NCI-H2227 (cell line): ENCODE results near the gene CHRND.
"Not testable (repeated sequence)": the region's sequence is repeated elsewhere in the genome, so short reads cannot be mapped to it uniquely, and the experiment has no call there.

Experiments
- DNase-seq: peaks from one replicate; lab custom pipeline; 2025; ENCODE audit not compliant: unreplicated experiment; lab: John Stamatoyannopoulos, UW

CHRND gene

DNA sequence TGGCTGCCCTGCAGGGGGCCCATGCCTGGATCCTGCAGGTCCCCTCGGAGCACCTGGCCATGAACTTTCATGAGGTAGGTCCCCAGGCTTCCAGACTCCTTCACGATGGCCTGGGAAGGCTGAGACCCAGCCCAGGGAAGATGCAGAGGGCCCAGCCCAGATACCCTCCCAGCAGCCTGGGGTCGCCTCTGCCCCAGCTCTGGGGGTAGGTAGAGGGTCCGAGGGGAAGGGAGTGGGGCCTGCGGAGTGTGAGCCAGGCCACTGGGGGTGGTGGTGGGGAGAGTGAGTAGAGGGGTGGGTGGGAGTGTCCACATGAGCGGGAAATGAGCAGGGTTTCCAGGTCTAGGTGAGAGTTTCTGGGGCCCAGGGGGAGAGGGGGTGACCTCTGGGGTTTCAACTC is 1.2 kb upstream of the CHRND start:
- no peak for DNase-seq

DNA sequence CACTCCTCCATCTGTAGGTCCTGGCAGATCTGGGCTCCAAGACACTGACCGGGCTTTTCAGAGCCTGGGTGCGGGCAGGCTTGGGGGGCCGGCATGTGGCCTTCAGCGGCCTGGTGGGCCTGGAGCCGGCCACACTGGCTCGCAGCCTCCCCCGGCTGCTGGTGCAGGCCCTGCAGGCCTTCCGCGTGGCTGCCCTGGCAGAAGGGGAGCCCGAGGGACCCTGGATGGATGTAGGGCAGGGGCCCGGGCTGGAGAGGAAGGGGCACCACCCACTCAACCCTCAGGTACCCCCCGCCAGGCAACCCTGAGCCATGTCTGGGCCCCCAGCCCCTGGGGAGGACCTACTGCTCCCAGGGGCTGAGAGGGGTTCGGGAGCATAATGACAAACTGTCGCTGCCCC is 761 bp upstream of the CHRND start:
- no peak for DNase-seq

- no peak for DNase-seq
Measured at GRCh38 chr2:232526372-232526941, 497 bp downstream of the CHRND start.

GRCh38 chr2:232527905-232528470 is 2.0 kb downstream of the CHRND start:
- DNase-seq, result no peak

GRCh38 chr2:232528746-232529460 is 2.9 kb downstream of the CHRND start:
- DNase-seq, result no peak

DNA sequence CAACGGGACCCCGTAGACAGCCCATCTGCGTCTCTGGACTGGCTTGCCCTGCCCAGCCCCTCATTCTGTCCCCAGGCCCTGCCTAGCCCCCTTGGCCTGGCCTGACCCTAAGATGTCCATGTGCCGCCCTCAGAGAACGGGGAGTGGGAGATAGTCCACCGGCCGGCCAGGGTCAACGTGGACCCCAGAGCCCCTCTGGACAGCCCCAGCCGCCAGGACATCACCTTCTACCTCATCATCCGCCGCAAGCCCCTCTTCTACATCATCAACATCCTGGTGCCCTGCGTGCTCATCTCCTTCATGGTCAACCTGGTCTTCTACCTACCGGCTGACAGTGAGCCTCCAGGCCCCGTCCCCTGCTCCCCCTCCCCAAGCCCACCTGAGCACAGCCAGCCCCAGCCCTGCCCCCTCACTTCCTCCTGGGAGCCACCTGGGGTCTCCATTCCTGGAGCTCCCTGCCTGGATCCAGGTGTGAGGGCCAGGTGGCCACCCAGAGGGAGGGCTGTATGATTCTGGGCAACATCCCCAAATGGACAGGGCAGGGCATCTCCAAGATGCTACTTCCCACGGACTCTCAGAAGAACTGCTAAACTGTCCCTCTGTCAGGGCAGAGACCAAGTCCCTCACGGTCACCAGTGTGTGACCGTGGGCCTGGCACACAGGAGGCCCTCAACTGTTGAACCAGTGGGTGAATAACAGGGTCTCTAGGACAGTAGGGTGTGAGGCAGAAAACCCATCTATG is 4.0 kb downstream of the CHRND start:
- DNase-seq, result no peak

DNA sequence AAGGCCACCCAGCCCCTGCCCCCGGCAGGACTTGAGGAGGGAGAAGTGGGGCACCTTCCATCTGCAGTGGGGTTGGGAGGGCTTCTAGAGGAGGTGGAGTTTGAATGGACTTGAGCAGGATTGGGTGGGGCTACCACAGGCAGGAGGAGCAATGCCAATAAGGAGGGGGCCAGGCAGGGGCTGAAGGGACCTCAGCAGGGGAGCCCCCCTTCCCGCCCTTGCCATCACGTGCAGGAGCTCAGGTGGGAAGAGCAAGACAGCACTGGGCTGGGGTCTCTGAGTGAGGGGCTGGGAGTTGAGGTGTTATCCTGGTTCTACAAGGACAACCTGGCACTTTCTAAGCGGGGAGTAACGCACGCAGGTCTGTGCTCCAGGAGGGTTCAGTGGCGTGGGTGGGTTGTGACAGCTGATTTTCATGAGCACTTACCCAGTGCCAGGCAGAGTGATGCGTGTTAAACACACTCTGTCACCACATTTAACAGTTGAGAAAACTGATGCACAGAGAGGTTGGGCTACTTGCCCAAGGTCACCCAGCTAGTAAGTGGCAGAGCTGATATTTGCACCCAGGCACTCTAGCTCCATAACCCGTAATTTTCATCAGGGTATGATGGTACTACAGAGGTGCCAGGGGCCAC is 4.8 kb downstream of the CHRND start:
- DNase-seq, result no peak

DNA sequence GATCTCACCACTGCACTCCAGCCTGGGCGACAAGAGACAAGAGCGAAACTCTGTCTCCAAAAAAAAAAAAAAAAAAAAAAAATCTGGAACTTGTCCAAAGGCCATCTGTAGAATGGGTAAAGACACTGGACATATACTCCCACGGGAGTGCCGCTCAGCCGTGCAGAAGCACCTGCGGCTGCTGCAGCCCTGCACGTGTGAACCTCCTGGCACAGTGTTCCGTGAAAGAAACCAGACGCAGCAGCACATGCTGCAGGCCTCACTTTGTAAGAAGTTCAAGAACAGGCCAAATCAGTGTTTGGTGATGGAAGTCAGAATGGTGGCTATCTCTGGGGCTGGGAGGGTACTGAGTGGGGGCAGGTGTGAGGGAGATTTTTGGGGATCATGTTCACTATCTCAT is 6.5 kb downstream of the CHRND start:
- no peak for DNase-seq

- not testable (repeated sequence) for DNase-seq
Measured at GRCh38 chr2:232532821-232533220, 6.9 kb downstream of the CHRND start.

DNA sequence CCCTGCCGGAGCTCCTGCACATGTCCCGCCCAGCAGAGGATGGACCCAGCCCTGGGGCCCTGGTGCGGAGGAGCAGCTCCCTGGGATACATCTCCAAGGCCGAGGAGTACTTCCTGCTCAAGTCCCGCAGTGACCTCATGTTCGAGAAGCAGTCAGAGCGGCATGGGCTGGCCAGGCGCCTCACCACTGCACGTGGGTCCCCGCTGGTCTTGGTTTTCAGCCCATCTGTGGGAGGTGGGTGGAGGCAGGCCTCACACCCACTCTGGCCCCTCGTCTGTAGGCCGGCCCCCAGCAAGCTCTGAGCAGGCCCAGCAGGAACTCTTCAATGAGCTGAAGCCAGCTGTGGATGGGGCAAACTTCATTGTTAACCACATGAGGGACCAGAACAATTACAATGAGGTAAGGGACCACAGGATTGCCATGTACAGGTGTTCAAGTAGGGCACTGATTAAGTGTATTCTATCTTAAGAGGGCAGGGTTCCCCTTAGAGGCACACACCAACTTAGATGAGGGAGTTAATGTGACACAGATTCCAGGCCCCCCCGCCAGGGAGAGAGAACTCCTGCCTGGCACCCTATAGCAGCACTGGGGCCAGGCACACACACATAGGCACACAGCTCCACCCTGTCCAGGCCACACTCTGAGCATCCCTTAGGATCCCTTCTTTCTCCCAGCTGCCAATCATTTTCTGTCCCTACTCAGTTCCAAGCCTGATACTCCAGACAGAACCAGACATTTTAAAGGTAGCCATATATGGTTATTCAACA is 8.2 kb downstream of the CHRND start:
- no peak for DNase-seq

GRCh38 chr2:232534940-232535651 is 9.1 kb downstream of the CHRND start:
- DNase-seq, result no peak

GRCh38 chr2:232535761-232536530 is 10.0 kb downstream of the CHRND start:
- DNase-seq, result no peak

- no peak for DNase-seq
Measured at GRCh38 chr2:232537079-232537478, 11.1 kb downstream of the CHRND start.

DNA sequence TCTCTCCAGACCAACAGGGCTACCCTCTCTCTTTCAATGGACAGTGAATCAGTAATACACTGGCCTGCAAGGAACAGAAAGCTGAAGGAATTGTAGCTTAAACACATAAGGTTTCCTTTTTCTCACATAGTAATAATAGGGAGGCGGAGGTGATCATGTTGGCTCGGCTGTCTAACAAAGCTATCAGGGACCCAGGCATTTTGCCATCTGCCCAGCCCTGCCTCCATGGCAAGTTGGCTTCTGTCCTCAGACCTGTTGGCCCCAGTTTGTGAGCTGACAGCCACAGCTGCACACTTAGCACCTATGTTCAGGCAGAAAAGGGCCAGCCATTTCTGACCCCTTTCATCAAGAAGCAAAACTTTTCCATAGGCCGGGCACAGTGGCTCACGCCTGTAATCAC is 11.5 kb downstream of the CHRND start:
- DNase-seq, result no peak

DNA sequence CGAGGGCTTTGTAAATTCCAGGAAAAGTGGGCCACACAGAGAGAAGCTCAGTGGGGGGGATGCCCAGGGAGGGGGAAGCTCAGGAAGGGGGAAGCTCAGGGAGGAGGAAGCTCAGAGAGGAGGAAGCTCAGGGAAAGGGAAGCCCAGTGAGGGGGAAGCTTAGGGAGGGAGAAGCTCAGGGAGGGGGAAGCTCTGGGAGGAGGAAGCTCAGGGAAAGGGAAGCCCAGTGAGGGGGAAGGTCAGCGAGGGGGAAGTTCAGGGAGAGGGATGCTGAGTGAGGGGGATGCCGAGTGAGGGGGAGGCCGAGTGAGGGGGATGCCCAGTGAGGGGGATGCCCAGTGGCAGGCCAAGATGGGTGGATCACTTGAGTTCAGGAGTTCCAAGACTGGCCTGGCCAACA is 12.7 kb downstream of the CHRND start:
- no peak for DNase-seq

DNA sequence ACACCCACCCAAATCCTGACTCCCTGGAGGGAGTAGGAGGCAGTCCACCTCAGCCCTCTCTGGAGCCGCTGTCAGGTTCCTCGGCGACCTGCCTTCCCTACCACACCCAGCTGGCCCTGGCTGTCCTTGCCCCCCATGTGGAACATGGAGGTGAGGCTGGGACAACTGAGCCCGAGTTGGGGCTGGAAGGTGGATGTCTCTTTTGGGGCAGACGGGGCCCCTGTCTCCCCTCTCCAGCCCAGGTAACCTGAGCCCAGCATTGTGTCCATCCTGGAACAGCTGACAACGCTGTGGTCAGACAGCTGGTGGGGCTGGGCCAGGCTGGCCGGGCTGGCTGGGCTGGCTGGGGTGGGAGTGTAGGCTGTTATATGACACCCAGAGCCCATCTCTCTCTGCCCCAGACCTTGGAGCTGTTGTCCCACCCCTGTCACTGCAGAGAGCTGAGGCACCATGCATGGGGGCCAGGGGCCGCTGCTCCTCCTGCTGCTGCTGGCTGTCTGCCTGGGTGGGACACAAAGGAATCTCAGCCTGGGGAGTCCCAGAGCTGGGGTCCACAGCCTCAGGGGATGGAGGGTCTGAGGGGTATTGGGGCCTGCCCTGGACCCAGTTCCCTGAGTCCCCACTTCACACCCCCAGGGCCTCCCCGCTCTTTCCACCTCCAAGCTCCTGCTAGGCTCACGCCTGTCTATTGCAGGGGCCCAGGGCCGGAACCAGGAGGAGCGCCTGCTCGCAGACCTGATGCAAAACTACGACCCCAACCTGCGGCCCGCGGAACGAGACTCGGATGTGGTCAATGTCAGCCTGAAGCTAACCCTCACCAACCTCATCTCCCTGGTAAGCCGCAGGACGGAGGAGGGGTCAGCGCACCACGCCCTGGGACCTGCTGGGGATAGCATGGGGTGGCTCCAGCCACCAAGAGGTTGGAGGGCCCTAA is 13.6 kb downstream of the CHRND start, which contains the start of gene CHRNG:
CHRNG (plus strand) TSS at position 395 of the 934 bp plus-strand sequence; CDS start at position 451, 56 bp downstream.
- DNase-seq, result no peak

- no peak for DNase-seq
Measured at GRCh38 chr2:232540441-232541041, 14.6 kb downstream of the CHRND start.
